ENCODE measurements around the gene RECQL5. TPM values are rescaled to one million over a fixed set of nuclear protein-coding genes. Genes with fewer than 3 reads are reported as not detected.

RECQL5 gene
- total and polyA plus RNA-seq, 2 donors (not counting 1 experiment from before 2014, with no cell fraction given) = 58.5 to 70.5 TPM

GRCh38 chr17:75636381-75637142 is 30.4 kb downstream of the RECQL5 start:
- TF ChIP-seq, protein P1, sequence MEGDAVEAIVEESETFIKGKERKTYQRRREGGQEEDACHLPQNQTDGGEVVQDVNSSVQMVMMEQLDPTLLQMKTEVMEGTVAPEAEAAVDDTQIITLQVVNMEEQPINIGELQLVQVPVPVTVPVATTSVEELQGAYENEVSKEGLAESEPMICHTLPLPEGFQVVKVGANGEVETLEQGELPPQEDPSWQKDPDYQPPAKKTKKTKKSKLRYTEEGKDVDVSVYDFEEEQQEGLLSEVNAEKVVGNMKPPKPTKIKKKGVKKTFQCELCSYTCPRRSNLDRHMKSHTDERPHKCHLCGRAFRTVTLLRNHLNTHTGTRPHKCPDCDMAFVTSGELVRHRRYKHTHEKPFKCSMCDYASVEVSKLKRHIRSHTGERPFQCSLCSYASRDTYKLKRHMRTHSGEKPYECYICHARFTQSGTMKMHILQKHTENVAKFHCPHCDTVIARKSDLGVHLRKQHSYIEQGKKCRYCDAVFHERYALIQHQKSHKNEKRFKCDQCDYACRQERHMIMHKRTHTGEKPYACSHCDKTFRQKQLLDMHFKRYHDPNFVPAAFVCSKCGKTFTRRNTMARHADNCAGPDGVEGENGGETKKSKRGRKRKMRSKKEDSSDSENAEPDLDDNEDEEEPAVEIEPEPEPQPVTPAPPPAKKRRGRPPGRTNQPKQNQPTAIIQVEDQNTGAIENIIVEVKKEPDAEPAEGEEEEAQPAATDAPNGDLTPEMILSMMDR (IDR thresholded peaks at IDR 0.05) = no peak
- no peak for TF ChIP-seq EZH2 (IDR thresholded peaks at IDR 0.05; ENCODE audit: borderline replicate concordance, insufficient read depth, low read depth, low read length, poor library complexity, severe bottlenecking)
- Histone ChIP-seq H3K4me3 (ENCODE audit: control extremely low read depth in 1 of 5, extremely low read depth in 1 of 5, insufficient read depth in 1 of 5, low read depth in 2 of 5, low read length in 4 of 5) (no peak overlapping the region), H3K79me2 (ENCODE audit: control insufficient read depth, insufficient read depth, low read length) (no peaks in the 10 kb centered on the region), H4K20me1 (ENCODE audit: control insufficient read depth, insufficient read depth, low read length, poor library complexity, severe bottlenecking) (peaks cover 9% of the 10 kb centered on the region), H3K36me3 (replicated peaks in 1 of 2; ENCODE audit: control extremely low read depth in 1 of 2, control insufficient read depth in 1 of 2, extremely low read depth in 1 of 2, insufficient read depth in 2 of 2, low read length in 1 of 2) (peaks cover 0 to 3% of the 10 kb centered on the region in 2 experiments), H3K27ac (ENCODE audit: low read length in 2 of 2) (no peak overlapping the region), H3K9me3 (ENCODE audit: control extremely low read depth in 1 of 3, control insufficient read depth in 2 of 3, insufficient read depth in 1 of 3, low read length in 2 of 3) (no peaks in the 10 kb centered on the region), H2AFZ (ENCODE audit: insufficient read depth, low read depth, low read length, poor library complexity, severe bottlenecking) (no peak overlapping the region), H3K4me2 (replicated peaks; ENCODE audit: low read depth, low read length, poor library complexity, severe bottlenecking) (no peak overlapping the region), H3K27me3 (replicated peaks in 1 of 4; ENCODE audit: control extremely low read depth in 1 of 4, control insufficient read depth in 3 of 4, insufficient read depth in 4 of 4, low read length in 3 of 4) (no peaks in the 10 kb centered on the region), H3K4me1 (ENCODE audit: control insufficient read depth in 2 of 2, insufficient read depth in 2 of 2, low read length in 2 of 2) (peaks cover 9 to 18% of the 10 kb centered on the region in 2 donors), H3K9ac (ENCODE audit: low read length) (no peak overlapping the region)
- DNase-seq = no peak
- intact Hi-C loops (cut with micrococcal nuclease) = no loop called here
- no peaks in the 10 kb centered on the region for H3K27me3 Mint-ChIP-seq
- H3K9me3 Mint-ChIP-seq (ENCODE audit: insufficient read depth) = no peaks in the 10 kb centered on the region
- CTCF ChIA-PET = interaction anchor here (0.5 to 19.7 kb wide), 8 partner anchors 10 to 343 kb away, joined by 3 to 389 read pairs (median 3); a partner anchor contains a TSS
- ATAC-seq (ENCODE audit: low read depth) = no peak
- H3K4me1 Mint-ChIP-seq = peaks cover 13% of the 10 kb centered on the region
- H3K4me3 Mint-ChIP-seq = no peak overlapping the region
- no peak overlapping the region for H3K27ac Mint-ChIP-seq
- POLR2A ChIA-PET = no interaction called here
- 93% methylated on average over 19 of the region's 19 CpGs for WGBS (ENCODE audit: insufficient coverage)

GRCh38 chr17:75635610-75636202 is 31.2 kb downstream of the RECQL5 start:
- TF ChIP-seq, protein P1 (IDR thresholded peaks at IDR 0.05) = no peak
- no peak for TF ChIP-seq EZH2 (IDR thresholded peaks at IDR 0.05; ENCODE audit: borderline replicate concordance, insufficient read depth, low read depth, low read length, poor library complexity, severe bottlenecking)
- peaks cover 0 to 3% of the 10 kb centered on the region in 2 experiments for H3K36me3 ChIP-seq (replicated peaks in 1 of 2; ENCODE audit: control extremely low read depth in 1 of 2, control insufficient read depth in 1 of 2, extremely low read depth in 1 of 2, insufficient read depth in 2 of 2, low read length in 1 of 2)
- H3K4me3 Mint-ChIP-seq = no peak overlapping the region
- ChIA-PET POLR2A (no interaction called here), CTCF (interaction anchor here (0.5 to 19.7 kb wide), 8 partner anchors 12 to 342 kb away, joined by 3 to 389 read pairs (median 4); no protein-coding TSS in a partner anchor)
- H4K20me1 ChIP-seq (ENCODE audit: control insufficient read depth, insufficient read depth, low read length, poor library complexity, severe bottlenecking) = peaks cover 9% of the 10 kb centered on the region
- H3K27me3 Mint-ChIP-seq = no peaks in the 10 kb centered on the region
- H3K27ac Mint-ChIP-seq = no peak overlapping the region
- H2AFZ ChIP-seq (ENCODE audit: insufficient read depth, low read depth, low read length, poor library complexity, severe bottlenecking) = no peak overlapping the region
- no peak overlapping the region for H3K4me3 ChIP-seq (ENCODE audit: control extremely low read depth in 1 of 5, extremely low read depth in 1 of 5, insufficient read depth in 1 of 5, low read depth in 2 of 5, low read length in 4 of 5)
- no peaks in the 10 kb centered on the region for H3K27me3 ChIP-seq (replicated peaks in 1 of 4; ENCODE audit: control extremely low read depth in 1 of 4, control insufficient read depth in 3 of 4, insufficient read depth in 4 of 4, low read length in 3 of 4)
- no peaks in the 10 kb centered on the region for H3K79me2 ChIP-seq (ENCODE audit: control insufficient read depth, insufficient read depth, low read length)
- H3K9me3 Mint-ChIP-seq (ENCODE audit: insufficient read depth) = no peaks in the 10 kb centered on the region
- no peak for DNase-seq
- no peak overlapping the region for H3K27ac ChIP-seq (ENCODE audit: low read length in 2 of 2)
- H3K9me3 ChIP-seq (ENCODE audit: control extremely low read depth in 1 of 3, control insufficient read depth in 2 of 3, insufficient read depth in 1 of 3, low read length in 2 of 3) = no peaks in the 10 kb centered on the region
- H3K4me2 ChIP-seq (replicated peaks; ENCODE audit: low read depth, low read length, poor library complexity, severe bottlenecking) = no peak overlapping the region
- intact Hi-C loops (cut with micrococcal nuclease) = no loop called here
- WGBS (ENCODE audit: insufficient coverage) = 64% methylated on average over 16 of the region's 16 CpGs
- H3K4me1 ChIP-seq (ENCODE audit: control insufficient read depth in 2 of 2, insufficient read depth in 2 of 2, low read length in 2 of 2) = peaks cover 9 to 18% of the 10 kb centered on the region in 2 donors
- ATAC-seq (ENCODE audit: low read depth) = no peak
- H3K9ac ChIP-seq (ENCODE audit: low read length) = no peak overlapping the region
- H3K4me1 Mint-ChIP-seq = peaks cover 13% of the 10 kb centered on the region
